Skeletal muscle satellite cell (primary cell): ENCODE results near the gene GOLGA6C. TPM values are rescaled to one million over a fixed set of nuclear protein-coding genes. Genes with fewer than 3 reads are reported as not detected.
"Not testable (repeated sequence)": the region's sequence is repeated elsewhere in the genome, so short reads cannot be mapped to it uniquely, and the experiment has no call there.

Experiments used
- H3K27me3 ChIP-seq: 2 replicates; pipeline ENCODE4 v1.7.0; 2013; ENCODE audit warnings: low read length; ENCODE audit not compliant: control insufficient read depth, insufficient read depth
- H3K36me3 ChIP-seq: 2 replicates; pipeline ENCODE4 v1.7.0; 2013; ENCODE audit warnings: mild to moderate bottlenecking, control low read depth, low read length; ENCODE audit not compliant: insufficient read depth
- H3K4me1 ChIP-seq: 2 replicates; pipeline ENCODE4 v1.7.0; 2013; ENCODE audit warnings: low read length; ENCODE audit not compliant: control insufficient read depth, insufficient read depth
- H3K4me2 ChIP-seq: 2 replicates; pipeline ENCODE4 v1.7.0; 2013; ENCODE audit warnings: mild to moderate bottlenecking, low read length
- H3K4me3 ChIP-seq: 2 replicates; pipeline ENCODE4 v1.7.0; 2013; ENCODE audit warnings: low read length
- H3K9ac ChIP-seq: 2 replicates; pipeline ENCODE4 v1.7.0; 2013; ENCODE audit warnings: mild to moderate bottlenecking, low read depth, low read length, moderate library complexity
- H3K9me3 ChIP-seq: replicated peaks from 2 replicates; pipeline ENCODE4 v1.7.0; 2013; ENCODE audit warnings: mild to moderate bottlenecking, control low read depth, low read length
- total RNA-seq: library from RNA; depleted of rRNA; stranded (reverse); fragments of >200 nt; gene quantifications from 2 replicates; pipeline ENCODE4 v1.2.3, GENCODE V29; 2012; rRNA removed

Gene GOLGA6C, protein sequence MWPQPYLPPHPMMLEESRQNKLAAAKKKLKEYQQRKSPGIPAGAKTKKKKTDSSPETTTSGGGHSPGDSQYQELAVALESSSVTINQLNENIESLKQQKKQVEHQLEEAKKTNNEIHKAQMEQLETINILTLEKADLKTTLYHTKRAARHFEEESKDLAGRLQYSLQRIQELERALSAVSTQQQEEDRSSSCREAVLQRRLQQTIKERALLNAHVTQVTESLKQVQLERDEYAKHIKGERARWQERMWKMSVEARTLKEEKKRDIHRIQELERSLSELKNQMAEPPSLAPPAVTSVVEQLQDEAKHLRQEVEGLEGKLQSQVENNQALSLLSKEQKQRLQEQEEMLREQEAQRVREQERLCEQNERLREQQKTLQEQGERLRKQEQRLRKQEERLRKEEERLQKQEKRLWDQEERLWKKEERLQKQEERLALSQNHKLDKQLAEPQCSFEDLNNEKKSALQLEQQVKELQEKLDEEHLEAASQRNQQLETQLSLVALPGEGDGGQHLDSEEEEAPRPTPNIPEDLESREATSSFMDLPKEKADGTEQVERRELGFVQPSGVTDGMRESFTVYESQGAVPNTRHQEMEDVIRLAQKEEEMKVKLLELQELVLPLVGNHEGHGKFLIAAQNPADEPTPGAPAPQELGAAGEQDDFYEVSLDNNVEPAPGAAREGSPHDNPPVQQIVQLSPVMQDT
- total RNA-seq: not detected in 2 replicates

DNA sequence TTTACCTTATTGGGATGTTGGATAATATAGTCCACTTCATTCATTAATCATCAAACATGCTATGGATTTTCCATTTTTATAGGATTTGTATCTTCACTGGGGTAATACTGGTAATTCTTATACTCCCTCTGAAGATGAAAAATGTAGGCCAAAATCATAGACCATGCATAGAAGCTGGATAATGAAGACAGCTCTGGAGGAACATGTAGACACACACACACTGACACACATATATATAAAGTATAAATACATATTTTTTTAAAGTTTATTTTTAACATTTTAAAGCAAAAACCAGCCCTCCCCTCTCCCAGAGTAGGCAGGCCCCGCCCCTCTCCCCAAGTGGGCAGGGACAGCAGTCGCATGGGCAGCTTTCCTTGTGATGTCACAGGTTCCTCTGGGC is at the start of gene GOLGA6C:
Gene GOLGA6C, plus strand, starts transcription at position 301 of the 400 bp plus-strand sequence. CDS start 265 bp downstream, outside the sequence.
- not testable (repeated sequence) for H3K9me3 ChIP-seq, H3K4me2 ChIP-seq, H3K4me3 ChIP-seq, H3K9ac ChIP-seq, H3K27me3 ChIP-seq, H3K36me3 ChIP-seq, H3K4me1 ChIP-seq

DNA sequence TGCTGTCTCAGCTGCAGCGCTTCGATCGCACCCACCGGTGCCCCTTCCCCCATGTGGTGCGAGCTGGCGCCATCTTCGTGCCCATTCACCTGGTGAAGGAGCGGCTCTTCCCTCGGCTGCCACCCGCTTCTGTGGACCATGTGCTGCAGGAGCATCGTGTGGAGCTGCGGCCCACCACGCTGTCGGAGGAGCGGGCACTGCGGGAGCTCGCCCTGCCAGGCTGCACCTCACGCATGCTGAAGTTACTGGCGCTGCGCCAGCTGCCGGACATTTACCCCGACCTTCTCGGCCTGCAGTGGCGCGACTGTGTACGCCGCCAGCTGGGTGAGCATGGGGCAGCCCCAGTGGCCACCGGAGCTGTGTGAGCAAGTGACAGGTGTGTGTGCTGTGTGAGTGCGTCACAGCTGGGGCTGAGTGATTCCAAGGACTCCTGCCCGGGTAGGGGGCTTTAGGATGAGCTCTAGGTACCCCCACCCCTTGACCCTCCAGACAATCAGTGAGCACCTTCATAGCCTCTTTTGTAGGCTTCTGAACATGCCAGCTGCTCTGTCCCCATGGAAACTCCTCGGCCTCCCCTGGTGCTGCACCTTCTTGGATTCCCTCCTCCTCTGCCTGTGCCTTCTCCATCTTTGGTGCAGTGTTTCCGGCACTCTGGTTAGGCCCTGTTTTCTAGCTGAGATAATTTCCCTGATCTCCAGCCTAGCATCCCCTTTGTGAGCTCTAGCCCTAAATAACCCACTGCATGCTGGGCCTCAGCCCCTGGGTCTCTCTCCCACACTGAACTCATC is 49.4 kb upstream of the GOLGA6C start:
- Histone ChIP-seq H3K36me3 (peaks cover 48% of the 10 kb centered on the region), H3K27me3 (no peaks in the 10 kb centered on the region), H3K9me3 (no peaks in the 10 kb centered on the region), H3K4me1 (peaks cover 10% of the 10 kb centered on the region), H3K9ac (no peak overlapping the region), H3K4me2 (no peak overlapping the region), H3K4me3 (no peak overlapping the region)

DNA sequence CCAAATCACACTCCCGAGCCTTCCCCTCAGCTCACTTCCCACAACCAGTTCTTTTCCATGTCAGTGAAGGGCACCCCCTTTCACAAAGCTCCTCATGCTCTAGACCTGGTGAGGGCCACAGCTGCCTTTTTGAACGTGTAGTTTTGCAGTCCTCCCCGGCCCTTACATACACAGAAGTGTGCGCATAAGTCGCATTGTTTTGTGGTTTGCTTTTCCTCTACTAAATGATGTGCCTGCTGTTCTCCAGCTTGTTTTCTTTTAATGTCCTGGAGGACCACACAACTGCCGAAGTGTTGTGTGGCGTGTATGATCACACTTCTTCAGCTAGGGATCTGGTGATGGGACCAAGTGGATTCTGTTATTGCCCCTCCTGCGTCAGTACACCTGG is 48.9 kb upstream of the GOLGA6C start:
- H3K27me3 ChIP-seq: no peaks in the 10 kb centered on the region
- H3K9me3 ChIP-seq: no peaks in the 10 kb centered on the region
- H3K9ac ChIP-seq: no peak overlapping the region
- peaks cover 48% of the 10 kb centered on the region for H3K36me3 ChIP-seq
- peaks cover 4% of the 10 kb centered on the region for H3K4me1 ChIP-seq
- H3K4me3 ChIP-seq: no peak overlapping the region
- H3K4me2 ChIP-seq: no peak overlapping the region

DNA sequence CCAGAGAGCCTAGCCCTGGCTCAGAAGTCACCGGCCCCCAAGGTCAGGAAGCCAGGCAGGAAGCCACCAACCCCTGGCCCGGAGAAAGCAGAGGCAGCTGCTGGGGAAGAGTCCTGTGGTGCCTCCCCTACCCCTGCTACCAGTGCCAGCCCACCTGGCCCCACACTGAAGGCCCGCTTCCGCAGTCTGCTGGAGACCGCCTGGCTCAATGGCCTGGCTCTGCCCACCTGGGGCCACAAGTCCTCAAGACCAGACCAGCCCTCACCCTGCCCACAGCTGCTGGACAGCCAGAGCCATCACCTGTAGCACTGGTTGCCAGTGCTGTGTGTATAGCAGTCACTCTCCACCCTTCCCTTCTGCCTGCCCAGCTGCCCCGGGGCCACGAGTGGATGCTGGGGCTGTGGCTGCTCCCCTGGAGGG is 47.3 kb upstream of the GOLGA6C start:
- no peak overlapping the region for H3K9ac ChIP-seq
- H3K4me2 ChIP-seq: no peak overlapping the region
- H3K27me3 ChIP-seq: no peaks in the 10 kb centered on the region
- peaks cover 48% of the 10 kb centered on the region for H3K36me3 ChIP-seq
- H3K9me3 ChIP-seq: no peaks in the 10 kb centered on the region
- H3K4me3 ChIP-seq: no peak overlapping the region
- H3K4me1 ChIP-seq: no peaks in the 10 kb centered on the region

DNA sequence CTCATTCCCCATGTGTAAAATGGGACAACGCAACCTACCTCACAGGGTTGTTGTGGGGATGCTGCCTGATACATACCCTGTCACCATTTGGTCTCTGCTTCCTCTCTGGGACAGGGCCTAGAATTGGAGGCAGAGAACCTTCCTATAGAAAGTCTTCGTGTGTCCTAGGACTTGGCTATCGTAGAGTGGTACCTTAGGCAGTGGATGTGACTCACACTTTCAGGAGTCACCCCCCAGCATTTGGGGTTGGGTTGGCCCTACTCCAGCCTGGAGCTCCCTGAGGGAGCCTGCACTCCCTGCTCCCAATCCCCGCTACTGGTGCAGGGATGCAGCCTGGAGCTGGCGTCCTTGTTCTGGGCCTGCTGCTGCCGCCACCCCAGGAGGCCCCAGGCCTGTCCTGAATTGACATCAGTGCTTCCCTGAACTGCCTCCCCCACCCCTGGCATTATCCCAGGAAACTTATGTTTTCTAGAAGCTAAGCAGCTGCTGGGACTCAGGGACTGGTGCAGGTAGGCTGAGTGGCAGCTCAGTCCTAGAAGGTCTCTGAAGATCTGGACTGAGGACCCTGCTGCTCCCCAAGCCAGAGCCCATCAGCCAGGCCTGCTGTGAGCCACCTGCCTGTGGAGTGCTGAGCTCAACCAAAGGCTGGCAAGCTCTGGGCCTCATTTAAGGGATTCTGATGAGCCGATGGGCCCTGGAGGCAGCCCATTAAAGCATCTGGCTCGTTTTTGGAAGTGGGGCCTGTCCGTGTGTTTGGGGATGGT is 46.5 kb upstream of the GOLGA6C start:
- no peaks in the 10 kb centered on the region for H3K9me3 ChIP-seq
- H3K4me2 ChIP-seq: no peak overlapping the region
- no peaks in the 10 kb centered on the region for H3K4me1 ChIP-seq
- no peaks in the 10 kb centered on the region for H3K27me3 ChIP-seq
- no peak overlapping the region for H3K9ac ChIP-seq
- no peak overlapping the region for H3K4me3 ChIP-seq
- H3K36me3 ChIP-seq: peaks cover 48% of the 10 kb centered on the region

DNA sequence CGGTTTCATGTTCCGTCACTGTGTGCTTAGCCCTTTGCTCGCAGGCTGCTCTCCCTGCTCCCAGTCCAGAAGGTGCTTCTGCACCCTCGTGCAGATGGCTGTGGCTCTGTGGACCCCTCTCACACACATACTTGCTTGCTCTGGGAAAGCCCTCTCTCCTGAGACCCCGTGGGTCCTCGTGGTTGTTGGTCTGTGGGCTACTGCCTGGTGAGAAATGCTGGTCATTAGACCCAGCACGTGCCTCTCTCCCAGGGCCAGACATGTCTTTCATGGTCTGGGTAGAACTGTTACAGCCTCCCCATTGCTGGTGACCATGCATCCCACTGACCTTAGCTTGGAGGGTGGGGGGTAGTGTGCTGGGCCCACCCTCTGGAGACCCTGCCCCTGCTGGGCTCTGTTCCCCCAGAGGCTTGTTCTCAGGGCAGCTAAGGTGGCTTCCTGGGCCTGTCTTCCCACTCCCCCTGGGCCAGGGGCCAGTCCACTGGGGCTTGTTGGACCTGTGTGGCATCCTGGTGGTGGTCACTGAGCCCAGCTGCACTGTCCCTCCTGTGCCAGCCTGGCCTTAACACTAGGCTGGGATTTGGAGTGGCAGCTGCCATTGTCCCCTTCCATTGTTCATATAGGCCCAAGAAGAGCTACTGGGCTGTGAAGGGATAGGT is 45.8 kb upstream of the GOLGA6C start:
- H3K36me3 ChIP-seq: peaks cover 48% of the 10 kb centered on the region
- no peaks in the 10 kb centered on the region for H3K27me3 ChIP-seq
- no peaks in the 10 kb centered on the region for H3K4me1 ChIP-seq
- H3K4me2 ChIP-seq: no peak overlapping the region
- no peaks in the 10 kb centered on the region for H3K9me3 ChIP-seq
- no peak overlapping the region for H3K9ac ChIP-seq
- H3K4me3 ChIP-seq: no peak overlapping the region

DNA sequence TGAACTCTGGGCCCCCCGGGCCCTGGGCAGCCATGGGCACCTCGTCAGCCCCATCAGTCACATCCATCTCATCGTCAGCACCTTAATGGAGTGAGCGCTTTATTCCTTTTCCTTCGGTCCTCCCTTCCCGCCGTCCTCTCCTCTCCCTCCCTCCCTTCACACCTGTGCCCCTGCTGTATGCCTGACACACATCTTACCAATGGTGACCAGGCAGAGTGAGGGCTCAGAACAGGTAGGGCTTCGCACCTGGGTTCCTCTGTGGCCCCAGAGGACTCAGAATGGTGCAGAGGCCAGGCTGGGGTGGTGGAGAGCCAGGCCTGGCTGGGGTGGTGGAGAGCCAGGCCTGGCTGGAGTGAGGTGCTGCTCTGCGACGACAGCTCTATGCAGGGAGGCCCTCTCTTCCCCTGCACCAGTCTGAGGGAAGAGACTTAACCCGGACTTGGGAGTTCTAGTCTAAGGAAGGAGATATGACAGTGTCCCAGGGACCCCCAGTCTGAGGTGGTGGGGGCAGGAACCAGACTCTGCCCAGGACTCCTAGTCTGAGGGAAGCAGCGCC is 44.8 kb upstream of the GOLGA6C start:
- Histone ChIP-seq H3K4me3 (no peak overlapping the region), H3K9ac (no peak overlapping the region), H3K36me3 (peaks cover 45% of the 10 kb centered on the region)

DNA sequence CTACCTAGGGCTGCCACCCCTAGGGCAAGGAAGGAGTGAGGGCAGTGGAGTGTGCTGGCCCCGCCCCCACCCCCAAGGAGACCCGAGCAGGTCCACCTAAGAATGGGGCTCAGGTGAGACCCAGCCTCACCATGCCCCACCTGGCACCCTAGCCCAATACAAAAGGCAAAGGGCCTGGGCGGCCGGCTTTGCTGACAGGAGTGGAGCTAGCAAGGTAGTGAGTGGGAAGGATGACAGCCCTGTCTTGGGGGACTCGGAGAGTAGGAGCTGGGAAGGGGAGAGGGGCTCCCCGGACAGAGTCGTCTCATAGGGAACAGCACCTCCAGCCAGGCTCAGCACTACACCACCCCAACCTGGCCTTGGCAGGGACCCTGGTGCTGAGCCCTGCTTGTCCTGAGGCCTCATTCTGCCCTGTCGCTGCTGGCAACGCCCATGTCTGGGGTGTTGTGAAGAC is 44.3 kb upstream of the GOLGA6C start:
- Histone ChIP-seq H3K4me1 (no peaks in the 10 kb centered on the region), H3K9ac (no peak overlapping the region), H3K4me2 (no peak overlapping the region), H3K4me3 (no peak overlapping the region), H3K36me3 (peaks cover 40% of the 10 kb centered on the region), H3K9me3 (no peaks in the 10 kb centered on the region), H3K27me3 (no peaks in the 10 kb centered on the region)

More for the DNA sequence above, 44.8 kb upstream of the GOLGA6C start:
- Histone ChIP-seq H3K4me1 (no peaks in the 10 kb centered on the region), H3K4me2 (no peak overlapping the region), H3K27me3 (no peaks in the 10 kb centered on the region), H3K9me3 (no peaks in the 10 kb centered on the region)

DNA sequence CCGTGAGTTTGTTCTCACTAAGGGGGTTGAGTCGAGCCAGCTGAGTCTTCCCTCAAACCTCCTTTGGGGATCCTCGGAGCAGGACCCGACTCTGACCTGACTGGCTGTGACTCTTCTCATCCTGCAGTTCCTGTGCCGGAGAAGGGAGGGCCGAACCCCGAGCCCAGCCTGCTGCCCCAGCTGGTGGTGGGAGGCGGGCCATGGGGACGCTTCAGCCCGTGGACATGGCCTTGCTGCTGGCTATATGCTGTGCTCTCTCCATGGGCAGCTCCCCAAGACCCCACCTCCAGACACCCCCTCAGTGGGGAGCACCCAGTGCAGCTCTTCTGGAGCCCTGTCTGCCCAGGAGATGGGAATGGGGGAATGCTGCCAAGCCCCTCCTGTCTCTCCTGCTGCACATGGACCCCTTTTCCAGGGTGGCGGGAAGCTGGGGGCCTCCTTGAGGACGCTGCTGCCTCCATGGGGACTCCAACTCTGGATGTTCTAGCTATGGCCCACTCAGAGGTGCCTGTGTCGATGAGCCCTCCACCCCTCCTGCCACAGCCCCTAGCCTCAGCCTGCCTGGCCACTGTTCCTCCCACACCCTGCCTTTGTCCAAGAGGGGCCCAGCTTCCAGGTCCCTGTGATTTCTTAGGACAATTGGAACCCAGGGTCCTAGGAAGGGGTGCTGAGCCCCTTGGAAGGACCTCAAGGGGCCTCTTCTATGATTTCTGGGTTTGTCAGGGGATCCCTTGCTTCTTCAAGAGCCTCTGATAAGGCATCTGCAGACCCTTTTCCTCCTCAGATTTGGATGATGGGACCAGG is 43.6 kb upstream of the GOLGA6C start:
- Histone ChIP-seq H3K9me3 (no peaks in the 10 kb centered on the region), H3K4me2 (no peak overlapping the region), H3K9ac (no peak overlapping the region), H3K36me3 (peaks cover 33% of the 10 kb centered on the region), H3K27me3 (no peaks in the 10 kb centered on the region), H3K4me3 (no peak overlapping the region), H3K4me1 (no peaks in the 10 kb centered on the region)
